Measurements from ENCODE around the gene NECAB2.

Gene NECAB2

DNA sequence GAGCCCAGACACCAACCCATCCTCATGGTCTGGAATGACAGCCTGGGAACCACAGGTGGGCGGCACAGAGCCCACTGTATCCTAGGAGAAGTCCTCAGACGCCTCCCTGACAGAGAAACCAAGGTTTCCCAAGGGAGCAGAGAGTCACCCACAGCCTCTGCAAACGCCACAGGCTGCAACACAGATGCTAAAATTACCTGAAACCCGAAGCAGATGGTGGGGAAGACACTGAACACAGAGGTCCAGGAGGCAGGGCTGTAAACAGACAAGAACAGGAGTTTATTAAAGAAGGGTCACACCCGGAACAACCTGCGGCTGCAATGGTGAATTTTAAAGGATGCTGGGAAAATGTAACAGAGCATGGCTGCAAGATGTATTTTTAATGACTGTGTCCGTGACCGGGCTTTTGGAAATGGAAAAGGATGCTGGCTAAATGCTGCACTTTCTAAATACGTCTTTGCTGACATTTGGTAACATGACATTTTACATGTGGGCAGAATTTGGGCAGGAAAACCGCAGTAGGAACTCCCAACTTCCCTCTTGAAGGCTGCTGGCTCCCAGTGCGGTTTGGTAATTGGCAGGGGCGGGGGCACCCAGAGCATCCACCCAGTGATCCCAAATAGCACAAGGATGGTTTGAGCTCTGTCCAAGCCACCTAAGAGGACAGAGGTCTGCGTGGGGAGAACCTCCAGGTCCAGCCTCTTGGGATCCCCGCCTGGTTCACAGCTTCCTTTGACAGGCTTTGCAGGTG, 61.4 kb downstream of the NECAB2 start:
- no peak for DNase-seq

DNA sequence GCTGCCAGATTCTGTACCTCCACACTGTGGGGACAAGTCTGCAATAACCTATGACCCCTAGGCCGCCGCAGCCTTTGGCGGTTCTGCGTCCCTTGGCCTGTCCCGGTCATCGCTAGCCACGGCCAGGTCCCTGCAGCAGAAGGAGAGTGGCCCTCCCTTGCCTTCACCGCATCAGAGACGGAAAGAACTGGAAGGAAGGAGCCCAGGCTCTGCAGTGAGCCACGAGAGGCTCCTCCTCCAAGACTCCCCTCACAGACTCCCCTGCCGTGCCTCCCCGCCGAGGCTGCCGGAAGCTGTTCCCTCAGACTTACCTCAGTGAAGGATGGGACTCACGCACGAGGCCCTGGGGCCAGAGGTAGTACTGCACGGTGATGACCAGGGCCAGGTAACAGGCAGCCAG, 63.5 kb downstream of the NECAB2 start:
- no peak for DNase-seq

DNA sequence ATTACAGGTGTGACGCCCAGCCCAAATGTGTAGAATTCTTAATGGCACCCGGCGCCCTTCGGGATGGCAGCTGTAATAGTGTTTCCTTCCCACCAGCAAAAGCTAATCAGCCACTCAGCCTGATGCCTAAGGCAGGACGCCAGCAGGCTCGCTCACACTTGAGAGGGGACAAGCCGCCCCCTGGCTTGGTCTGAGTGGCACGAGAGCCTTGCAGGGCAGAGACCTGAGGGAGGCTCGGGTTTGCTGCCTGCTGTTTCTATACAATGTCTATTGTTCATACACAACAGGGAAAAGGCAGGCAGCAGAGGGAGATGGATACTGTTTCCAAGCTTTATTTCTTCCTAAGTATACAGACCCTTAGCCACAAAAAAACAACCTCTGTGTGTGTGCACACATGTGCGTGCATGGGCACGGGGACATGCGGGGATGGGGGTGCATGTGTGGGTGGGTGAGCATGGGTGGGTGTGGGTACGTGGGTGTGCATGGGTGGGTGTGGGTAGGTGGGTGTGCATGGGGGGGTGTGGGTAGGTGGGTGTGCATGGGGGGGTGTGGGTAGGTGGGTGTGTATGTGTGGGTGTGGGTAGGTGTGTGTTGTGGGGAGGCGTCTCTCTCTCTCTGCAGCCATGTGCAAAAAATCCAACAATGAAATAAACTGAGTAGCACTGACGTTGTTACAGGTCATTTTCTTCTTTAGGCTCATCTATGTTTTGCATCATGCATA, 64.6 kb downstream of the NECAB2 start:
- no peak for DNase-seq

DNA sequence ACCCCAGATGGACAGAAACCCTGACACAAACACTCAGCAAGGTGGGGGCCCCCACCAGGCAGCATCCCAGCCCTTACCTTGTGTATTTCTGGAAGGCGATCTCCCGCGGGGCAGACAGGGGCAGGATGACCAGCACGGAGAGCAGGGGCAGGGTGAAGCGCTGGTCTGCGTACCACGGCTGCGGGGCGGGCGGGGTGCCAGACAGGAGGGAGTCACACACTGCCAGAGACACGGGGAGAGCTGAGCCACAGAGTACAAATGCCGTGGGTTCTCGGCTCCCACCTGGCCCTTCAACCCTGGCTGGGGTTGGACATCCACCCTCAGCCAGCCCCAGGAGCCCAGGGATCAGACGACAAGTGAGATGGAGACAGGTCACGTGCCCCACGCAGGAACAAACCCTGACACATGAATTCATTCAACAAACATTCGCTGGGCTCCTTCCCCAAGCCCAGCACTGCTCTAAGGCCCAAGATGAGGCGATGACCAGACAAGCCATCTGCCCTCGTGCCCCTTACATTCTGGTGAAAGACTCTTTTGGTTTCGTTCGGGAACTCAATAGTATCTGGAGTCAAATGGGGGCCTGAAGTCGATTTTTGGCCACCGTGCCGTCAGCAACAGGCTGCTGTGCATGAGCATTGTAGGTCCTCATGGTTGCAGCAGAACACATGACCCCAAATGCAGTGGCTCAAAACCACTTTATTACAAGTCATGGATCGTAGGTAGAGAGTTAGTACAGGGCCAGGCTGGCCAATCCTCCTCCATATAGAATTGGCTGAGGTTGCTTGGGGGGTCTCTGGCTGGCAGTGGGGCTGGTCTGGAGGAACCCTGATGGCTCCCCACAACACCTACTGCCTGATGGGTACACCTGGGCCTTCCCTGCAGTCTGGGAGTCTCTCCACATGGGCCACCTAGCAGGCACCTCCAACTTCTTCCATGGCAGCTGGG, 65.5 kb downstream of the NECAB2 start:
- no peak for DNase-seq

DNA sequence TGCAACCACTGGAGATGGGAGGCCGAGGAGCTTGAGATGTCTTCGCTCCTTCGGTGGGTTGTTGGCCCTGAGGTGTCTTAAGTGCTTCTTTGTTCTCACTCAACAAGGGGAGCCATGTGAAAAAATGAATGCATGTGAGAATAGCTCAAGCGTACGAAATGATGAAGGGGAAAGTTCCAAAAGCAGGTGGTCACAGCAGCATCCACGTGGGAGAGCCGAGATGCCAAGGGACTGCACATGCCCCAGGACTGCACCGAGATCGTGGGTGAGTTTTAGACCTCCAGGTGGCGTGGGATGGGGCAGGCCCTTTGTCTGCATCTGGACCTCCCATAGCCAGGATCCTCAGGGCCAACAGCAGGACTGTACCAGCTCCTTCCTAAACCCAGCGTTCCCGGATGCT, 66.5 kb downstream of the NECAB2 start:
- no peak for DNase-seq

DNA sequence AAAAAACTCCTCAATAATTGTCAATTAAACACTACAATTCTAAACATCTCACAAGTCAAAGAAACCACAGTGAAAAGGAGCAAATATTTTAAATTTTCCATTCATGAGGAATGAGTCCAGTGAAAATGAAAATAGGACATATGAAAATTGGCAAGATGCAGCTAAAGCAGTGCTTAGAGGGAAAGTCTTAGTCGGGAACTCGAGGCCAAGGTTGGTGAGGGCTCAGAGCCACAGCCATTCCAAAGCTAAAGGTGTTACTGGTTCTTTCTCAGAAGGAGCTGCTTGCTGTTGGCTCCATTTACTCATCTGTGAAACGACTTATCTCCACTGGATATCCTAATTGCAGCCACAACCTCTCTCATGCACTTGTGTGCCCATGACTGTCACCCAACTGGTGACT, 68.1 kb downstream of the NECAB2 start:
- no peak for DNase-seq

DNA sequence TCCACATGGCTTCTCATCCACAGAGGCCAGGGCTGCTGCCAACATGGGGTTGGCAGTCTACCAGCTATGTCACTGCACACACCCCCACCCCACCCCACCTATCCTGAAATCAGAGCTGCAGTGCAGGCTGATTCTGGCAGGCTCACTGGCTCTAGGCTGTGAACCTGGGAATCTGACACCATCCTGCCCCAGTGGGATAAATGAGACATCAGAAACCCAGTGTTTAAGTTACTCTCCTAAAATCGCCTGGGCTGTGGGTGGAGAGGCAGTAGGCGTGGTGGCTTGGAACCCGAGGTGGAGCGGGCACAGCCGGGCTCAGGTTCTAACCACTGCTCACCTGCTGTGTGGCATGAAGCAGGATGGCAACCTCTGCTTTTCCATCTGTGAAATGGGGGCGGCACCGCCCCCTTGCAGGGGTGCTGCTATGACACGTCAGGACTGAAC, 69.0 kb downstream of the NECAB2 start:
- DNase-seq = no peak

DNA sequence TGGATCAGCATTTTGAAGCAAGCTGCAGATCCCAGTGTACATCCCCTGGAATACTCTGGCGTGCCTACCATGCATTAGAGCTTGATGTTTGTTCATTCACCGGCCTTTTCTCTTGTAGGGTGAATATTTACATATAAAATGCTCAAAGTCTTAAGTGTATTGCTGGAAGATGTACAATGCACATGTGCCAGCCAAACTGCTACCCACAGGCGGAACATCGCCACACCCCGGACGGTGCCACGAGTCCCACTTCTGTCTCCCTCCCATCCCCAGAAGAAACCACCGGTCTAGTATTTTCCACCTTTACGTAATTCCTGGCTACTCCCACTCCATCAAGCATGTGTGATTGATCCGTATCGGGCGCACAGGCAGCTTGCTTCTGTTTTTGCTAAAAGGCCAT, 70.4 kb downstream of the NECAB2 start:
- DNase-seq = no peak

DNA sequence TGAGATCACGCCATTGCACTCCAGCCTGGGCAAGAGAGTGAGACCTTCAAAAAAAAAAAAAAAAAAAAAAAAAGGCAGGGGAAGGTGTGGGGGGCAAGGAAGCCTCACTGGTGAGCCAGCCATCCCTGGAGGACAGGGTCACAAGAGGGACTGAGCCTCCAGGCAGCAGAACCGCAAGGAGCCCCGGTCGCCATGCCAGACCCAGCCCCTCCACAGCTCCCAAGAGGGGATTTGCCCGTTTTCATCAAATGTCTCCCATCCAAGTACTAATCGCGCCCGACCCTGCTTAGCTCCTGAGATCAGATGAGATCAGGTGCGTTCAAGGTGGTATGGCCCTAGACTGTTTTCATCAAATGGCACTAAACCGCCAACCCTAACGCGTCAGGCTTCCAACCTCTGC, 71.7 kb downstream of the NECAB2 start:
- no peak for DNase-seq

DNA sequence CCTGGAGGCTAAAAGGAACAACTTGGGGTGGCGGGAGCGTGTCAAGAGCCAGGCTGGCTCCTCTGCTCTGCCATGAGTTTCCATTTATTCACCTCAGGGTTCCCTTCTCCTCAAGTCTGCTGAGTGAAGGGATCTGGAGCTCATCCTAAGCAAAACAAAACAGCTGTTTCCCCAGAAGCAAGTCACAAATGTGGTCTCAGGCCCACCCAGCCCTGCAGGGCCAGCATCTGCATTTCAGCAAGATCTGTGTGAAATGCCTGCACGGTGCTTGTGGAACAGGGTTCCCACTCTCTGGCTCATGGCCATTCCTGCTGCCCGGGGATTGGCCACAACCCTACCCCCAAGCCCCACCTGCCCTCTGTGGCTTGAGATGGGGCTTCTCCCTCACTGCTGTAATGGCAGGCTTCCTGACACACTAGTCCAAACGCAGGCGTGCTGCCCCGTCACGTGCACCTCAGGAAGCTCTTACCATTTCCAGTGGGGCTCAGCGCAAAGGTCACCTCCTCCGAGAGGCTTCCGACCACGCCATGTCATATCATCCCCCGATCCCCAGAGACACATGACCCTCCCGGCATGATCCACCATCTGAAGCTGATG, 72.3 kb downstream of the NECAB2 start:
- DNase-seq = no peak

DNA sequence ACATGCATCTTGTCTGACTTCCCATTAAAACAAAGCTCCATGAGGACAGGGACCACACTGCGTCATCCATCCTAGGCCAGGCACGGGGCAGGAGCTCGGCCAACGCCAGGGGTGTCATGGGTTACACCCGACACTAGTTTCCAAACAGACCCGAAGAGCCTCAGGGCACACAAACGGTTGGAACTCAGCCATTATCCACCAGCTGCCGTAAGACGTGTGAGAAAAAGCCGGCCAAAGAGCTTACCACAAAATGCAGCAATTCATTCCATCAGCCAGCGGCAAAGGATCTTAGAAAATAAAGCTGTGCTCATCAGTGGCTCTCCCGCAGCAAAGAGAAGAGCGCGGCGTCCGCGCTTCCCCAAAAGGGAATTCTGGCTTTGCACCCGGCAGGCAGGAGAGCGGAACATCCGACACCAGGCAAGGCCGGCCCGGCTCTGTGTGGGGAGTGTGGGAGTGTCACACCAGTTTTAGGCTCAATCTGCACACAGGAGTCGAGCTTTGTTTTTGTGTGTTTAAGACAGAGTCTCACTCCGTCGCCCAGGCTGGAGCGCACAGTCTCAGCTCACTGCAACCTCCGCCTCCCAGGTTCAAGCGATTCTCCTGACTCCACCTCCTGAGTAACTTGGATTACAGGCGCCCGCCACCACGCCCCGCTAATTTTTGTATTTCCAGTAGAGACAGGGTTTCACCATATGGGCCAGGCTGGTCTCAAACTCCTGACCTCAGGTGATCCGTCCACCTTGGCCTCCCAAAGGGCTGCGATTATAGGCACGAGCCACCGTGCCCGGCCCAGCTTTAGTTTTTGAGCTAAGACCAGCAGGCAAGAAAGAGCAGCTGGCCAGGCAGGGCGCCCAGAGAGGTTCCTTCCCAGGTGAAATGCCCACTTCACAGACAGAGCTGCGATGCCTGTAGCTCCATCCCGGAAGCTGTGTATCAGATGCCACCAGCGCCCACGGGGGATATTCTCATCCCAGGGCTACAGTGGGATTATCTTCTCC, 73.1 kb downstream of the NECAB2 start:
- no peak for DNase-seq

DNA sequence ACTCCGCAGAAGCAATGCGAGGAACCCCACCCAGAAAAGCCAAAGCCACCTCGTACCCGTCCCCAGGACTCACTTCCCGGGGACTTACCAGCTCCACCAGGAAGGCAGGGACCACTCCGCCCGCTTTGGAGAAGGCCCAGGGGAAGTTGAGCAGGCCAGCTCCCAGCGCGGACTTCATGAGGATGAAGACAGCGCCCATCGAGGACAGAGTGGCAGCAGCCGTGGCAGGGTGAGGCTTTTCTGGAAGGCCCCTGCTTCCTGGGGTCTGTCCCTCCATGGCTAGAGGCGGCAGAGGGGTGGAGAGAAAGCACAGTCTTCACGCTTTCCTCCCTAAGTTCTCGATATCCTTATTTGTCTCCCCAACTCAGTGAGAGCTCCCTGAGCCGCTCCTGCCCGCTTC, 73.8 kb downstream of the NECAB2 start:
- DNase-seq = no peak

DNA sequence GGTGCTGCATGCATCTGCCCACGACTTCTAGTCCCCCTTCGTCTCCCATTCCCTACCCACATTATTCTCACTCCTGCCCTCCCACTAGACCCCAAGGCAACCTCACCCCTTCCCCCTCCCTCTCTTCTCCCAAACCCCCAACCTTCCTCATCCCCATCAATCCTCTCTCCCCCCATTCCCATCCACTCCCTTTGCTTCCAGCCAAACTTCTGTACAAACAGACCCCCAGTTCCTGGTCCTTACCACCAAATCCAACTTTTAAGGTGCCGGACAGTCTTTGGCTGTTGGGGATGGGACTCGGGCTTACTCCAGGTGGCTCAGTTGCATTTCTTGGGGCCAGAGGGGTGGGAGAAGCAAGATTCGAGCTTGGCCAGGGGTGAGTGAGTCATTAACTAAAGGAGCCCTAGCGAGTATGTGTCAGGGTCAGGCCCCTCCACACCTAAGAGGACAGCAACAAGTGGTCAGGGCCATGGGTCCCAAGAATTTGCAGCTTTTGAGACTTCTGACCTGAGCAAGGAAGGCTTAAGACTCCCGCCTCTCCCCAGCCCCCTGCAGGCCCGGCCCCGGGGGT, 74.3 kb downstream of the NECAB2 start, which contains the start of gene SLC38A8:
Gene SLC38A8, minus strand, starts transcription at position 488 of the 571 bp plus-strand sequence. CDS start 638 bp downstream, outside the sequence.
- no peak for DNase-seq

DNA sequence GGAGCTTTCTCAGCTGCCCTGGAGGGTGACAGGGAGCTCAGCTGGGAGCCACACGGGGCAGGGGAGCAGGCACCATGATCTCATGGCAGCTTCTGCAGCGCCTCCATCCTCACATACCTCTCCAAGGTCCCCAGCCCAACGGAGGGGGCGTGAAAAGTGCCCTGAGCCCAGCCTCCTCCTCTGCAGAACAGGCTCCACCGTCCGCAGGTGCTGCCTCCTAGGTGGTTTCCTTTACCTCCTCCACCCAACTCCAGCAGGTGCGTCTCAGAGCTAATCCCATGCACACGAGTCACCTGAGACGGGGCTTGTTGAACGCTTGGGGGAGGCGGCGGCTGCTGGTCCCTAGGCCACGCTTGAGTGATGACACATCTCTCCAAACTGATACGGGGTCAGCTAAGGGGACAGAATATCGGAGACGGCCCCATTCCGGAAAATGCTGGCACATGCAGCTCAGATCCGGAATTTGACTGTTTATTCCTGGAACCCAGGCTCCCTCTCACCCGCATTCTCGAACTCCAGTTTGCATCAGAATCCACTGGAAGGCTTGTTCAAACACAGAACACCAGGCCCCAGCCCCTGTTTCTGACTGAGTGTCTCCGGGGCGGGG, 74.9 kb downstream of the NECAB2 start:
- DNase-seq = peak; percentile 36

DNA sequence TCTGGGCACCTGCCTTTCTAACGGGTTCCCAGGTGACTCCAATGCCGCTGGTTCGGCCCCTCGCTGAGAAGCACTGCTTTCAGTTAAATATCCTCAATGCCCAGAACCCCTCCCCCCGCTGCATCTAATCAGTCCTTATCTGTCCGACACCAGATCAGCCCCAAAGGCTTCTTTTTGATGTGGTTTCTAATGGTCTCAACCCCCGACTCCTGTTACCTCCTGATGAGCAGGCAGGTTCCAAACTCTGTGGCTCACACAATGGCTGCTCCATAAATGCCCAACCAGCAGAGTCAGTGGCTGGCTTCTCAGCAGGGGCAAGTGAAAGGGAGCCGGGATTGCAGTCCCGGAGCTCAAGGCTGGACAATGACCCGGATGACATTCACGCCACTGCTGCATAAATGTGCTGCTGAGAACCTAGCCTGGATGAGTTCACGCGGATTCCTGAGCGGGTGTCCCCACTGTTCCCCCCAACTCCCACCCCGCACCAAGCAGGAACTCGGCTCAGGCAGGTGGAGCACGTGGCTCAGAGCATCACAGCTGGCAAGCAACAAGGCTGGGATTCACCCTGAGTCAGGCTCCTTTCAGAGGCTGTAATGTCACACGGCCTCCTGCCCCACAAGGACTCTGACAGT, 75.6 kb downstream of the NECAB2 start:
- DNase-seq = no peak

DNA sequence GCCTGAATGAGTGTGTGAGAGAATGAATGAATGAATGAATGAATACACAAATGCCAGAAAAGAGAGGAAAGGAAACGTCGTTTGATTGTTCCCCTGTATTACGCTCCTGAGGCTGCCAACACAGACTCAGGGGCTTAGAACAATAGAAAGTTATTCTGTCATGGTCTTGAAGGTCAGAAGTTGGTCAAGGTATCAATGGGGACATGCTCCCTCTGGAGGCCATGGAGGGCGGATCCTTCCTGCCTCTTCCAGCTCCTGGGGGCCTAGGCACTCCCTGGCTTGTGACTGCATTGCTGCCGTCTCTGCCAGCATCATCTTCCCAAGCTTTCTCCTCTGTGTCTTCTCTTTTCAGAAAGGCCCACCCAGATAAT, 76.1 kb downstream of the NECAB2 start:
- no peak for DNase-seq

DNA sequence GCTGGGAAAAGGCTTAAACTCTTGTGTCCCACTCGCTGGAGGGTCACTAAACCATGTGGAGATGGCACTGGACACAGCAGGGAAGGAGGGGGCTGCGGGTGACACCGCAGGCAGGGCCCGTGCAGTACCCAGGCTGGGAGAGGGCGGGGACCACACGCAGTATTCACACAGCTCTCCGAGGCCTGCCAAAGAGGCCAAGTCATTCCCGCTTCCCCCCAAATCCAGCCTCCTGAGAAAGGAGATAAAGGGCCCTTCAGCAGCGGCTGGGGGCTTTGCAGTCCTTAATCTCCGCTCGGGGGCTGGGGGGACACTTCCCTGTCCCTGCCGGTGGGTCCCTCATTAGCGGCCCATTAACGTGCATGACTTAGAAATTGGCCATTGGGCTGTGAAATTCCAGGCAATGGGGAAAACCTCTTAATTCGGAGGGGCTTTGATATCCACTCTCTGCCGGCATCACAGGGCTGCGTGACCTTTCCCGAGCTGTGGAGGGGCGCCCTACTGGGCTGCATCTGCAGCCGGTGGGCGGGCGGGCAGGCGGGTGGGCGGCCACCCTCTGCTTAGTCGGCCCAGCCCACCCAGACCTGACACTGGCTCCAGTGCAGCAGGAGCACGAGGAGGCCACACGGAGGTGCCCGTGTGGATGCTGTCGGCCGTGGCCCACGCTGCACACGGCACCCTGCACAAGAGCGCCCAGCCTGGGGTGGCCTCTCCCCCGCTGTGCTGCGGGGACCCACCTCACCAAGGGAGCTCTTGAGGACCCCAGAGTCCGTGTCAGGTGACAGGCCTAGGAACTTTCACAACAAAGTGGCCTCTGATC, 77.2 kb downstream of the NECAB2 start:
- no peak for DNase-seq

DNA sequence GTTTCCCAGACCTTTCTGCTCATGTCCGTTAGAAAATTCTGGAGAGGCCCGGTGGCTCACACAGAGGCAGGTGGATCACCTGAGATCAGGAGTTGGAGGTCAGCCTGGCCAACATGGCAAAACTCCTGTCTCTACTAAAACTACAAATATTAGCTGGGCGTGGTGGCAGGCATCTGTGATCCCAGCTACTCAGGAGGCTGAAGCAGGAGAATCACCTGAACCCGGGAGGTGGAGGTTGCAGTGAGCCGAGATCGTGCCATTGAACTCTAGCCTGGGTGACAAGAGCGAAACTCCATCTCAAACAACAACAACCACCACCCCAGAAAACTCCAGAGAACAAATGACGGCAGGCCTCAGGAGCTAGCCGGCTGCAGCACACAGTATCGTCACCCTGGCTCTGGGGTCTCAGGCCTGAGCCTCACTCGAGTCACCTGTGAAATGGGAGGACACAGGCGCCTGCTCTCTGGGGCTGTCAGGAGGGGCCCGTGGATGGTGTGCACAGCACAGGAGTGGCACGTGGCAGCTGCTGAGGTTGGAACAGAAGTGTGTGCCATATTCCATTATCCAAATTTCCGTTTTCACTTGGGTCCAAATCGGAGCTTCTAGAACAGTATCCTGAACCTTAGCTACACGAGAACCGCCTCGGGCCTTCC, 77.9 kb downstream of the NECAB2 start:
- no peak for DNase-seq

DNA sequence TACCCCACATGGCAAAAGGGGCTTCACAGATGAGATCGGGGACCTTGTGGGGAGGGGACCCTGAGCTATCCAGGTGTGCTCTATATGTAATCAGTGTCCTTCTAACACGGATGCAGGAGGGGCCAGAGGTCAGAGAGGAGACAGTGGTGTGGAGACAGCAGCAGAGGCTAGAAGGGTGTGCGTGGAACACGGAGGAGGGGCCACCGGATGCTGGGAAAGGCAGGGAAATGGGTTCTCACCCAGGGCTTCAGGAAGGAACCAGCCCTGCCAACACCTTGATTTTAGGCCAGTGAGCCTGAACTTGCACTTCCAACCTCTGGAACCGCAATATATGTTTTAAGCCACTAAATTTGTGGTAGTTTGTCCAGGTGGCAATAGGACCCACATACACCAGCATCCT, 79.2 kb downstream of the NECAB2 start:
- DNase-seq = no peak
